ENCODE results near the gene ADPRHL1.
"Not testable (repeated sequence)": the region's sequence is repeated elsewhere in the genome, so short reads cannot be mapped to it uniquely, and the experiment has no call there.

ADPRHL1 gene

DNA sequence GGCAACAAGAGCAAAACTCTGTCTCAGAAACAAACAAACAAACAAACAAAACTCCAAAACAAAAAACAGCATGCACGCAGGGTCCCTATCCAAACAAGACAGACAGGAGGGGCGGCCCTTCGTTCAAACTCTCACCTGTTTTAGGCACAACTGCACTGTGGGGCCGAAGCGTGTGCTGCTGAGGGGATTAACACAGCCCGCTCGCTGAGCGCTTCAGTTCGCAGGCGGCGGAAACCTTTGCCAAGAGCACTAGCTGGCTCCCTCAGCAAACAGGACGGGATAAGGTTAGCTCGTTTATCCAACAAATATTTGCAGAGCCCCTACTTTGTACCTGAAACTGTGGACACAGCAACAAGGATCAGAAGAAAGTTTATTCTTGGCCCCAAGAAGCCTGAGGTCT lies 1.6 kb upstream of the ADPRHL1 start:
- no peak for DNase-seq (ENCODE audit: low read depth)

DNA sequence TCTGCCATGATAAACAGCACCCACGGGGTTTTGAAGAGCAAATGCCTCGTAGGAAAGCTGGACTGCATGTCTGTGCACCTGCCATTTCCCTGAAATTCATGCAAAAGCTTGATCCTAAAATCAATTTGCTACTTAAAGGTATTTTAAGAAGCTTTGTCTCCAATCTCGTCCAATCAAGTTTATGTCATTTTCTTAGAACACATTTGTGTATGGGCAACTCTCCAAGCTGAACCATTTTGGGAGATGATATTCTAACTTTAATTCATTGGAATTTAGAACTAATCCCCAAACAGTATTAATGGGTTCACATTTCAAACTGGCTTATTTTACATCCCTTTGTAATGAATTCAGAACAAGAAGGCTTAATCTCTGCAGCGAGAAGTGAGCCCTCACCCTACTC lies 822 bp downstream of the ADPRHL1 start:
- DNase-seq (ENCODE audit: low read depth) = no peak

GRCh38 chr13:113451951-113452421 lies 1.3 kb downstream of the ADPRHL1 start:
- no peak for DNase-seq (ENCODE audit: low read depth)

DNA sequence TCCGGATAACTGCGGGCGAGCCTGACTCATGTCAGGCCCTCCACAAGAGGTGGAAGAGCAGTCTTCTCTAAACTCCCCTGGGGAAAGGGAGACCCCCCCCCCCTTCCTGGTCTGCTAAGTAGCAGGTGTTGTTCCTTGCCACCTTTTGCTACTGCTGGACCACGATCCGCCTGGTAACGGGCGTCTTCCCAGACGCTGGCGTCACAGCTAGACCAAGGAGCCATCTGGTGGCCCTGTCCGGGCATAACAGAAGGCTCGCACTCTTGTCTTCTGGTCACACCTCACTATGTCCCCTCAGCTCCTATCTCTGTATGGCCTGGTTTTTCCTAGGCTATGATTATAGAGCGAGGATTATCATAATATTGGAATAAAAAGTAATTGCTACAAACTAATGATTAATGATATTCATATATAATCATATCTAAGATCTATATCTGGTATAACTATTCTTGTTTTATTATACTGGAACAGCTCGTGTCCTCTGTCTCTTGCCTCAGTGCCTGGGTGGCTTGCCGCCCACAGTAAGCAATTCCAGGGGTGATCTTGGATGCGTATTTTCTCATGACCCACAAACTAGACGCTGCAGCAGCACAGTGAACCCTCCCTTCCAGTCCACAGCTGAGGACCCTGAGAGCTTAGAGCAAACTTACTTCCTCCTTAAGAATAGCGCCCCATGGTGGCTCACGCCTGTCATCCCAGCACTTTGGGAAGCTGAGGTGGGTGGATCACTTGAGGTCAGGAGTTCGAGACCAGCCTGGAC lies 2.2 kb downstream of the ADPRHL1 start:
- not testable (repeated sequence) for DNase-seq (ENCODE audit: low read depth)

GRCh38 chr13:113450348-113450744 lies 2.9 kb downstream of the ADPRHL1 start:
- DNase-seq (ENCODE audit: low read depth) = not testable (repeated sequence)

GRCh38 chr13:113449693-113450347 lies 3.5 kb downstream of the ADPRHL1 start:
- no peak for DNase-seq (ENCODE audit: low read depth)

- no peak for DNase-seq (ENCODE audit: low read depth)
Measured at GRCh38 chr13:113448885-113449692, 4.2 kb downstream of the ADPRHL1 start.

- DNase-seq (ENCODE audit: low read depth) = no peak
Measured at GRCh38 chr13:113448545-113448884, 4.8 kb downstream of the ADPRHL1 start.

GRCh38 chr13:113447596-113447995 lies 5.7 kb downstream of the ADPRHL1 start:
- no peak for DNase-seq (ENCODE audit: low read depth)

- no peak for DNase-seq (ENCODE audit: low read depth)
Measured at GRCh38 chr13:113446488-113446854, 6.8 kb downstream of the ADPRHL1 start.

- no peak for DNase-seq (ENCODE audit: low read depth)
Measured at GRCh38 chr13:113445791-113446487, 7.3 kb downstream of the ADPRHL1 start.

- DNase-seq (ENCODE audit: low read depth) = no peak
Measured at GRCh38 chr13:113443991-113444390, 9.3 kb downstream of the ADPRHL1 start.

- DNase-seq (ENCODE audit: low read depth) = no peak
Measured at GRCh38 chr13:113442985-113443362, 10.3 kb downstream of the ADPRHL1 start.

DNA sequence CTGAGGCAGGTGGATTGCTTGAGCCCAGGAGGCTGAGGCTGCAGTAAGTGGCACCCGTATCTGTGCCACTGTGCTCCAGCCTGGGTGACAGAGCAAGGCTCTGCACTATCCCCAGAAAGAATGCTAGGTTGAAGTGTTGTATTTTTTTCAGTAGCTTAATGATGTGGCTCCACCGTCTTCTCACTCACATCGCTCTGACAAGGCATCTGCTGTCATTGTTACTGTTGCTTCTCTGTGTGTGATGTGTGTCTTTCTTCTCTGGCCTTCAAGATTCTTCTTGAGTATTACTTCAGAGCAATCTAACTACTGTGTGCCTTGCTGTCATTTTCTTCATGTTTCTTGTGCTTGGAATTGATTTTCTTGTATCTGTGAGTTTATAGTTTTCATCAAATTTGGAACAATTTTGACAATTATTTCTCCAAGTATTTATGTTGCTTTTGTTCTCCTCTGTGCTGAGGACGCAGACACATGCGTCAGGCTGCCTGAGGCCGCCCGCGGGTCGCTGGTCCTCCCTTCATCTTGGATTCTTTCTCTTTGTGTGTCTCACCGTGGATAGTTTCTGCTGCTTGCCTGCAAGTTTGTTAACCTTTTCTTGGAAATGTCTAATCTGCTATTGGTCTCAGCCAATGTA lies 10.8 kb downstream of the ADPRHL1 start:
- DNase-seq (ENCODE audit: low read depth) = no peak

GRCh38 chr13:113441661-113442060 lies 11.6 kb downstream of the ADPRHL1 start:
- DNase-seq (ENCODE audit: low read depth) = no peak

DNA sequence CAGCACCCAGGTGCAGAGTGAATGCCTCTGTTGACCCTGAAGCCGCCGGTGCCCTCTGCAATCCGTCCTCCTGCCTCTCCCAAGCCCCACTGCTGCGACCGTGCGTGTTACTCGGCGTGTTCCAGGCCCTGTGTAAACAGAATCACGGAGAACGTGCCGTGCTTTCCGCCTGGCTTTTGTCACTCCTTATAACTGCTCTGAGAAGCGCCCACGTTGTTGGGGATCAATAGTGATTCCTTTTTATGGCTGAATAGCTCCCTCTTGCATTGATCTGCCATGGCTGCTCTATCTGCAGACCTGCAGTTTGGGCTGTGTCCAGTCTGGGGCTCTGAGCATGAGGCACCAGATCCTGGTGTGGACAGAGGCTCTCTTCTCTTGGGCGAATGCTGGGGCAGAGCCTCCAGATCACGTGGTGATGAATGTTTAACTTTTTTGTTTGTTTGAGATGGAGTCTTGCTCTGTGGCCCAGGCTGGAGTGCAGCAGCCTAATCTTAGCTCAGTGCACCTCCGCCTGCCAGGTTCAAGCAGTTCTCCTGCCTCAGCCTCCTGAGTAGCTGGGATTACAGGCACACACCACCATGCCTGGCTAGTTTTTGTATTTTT lies 15.8 kb downstream of the ADPRHL1 start:
- no peak for DNase-seq (ENCODE audit: low read depth)

GRCh38 chr13:113436866-113437265 lies 16.4 kb downstream of the ADPRHL1 start:
- DNase-seq (ENCODE audit: low read depth) = not testable (repeated sequence)

- DNase-seq (ENCODE audit: low read depth) = not testable (repeated sequence)
Measured at GRCh38 chr13:113435907-113436306, 17.4 kb downstream of the ADPRHL1 start.

- no peak for DNase-seq (ENCODE audit: low read depth)
Measured at GRCh38 chr13:113433391-113433916, 19.8 kb downstream of the ADPRHL1 start.

DNA sequence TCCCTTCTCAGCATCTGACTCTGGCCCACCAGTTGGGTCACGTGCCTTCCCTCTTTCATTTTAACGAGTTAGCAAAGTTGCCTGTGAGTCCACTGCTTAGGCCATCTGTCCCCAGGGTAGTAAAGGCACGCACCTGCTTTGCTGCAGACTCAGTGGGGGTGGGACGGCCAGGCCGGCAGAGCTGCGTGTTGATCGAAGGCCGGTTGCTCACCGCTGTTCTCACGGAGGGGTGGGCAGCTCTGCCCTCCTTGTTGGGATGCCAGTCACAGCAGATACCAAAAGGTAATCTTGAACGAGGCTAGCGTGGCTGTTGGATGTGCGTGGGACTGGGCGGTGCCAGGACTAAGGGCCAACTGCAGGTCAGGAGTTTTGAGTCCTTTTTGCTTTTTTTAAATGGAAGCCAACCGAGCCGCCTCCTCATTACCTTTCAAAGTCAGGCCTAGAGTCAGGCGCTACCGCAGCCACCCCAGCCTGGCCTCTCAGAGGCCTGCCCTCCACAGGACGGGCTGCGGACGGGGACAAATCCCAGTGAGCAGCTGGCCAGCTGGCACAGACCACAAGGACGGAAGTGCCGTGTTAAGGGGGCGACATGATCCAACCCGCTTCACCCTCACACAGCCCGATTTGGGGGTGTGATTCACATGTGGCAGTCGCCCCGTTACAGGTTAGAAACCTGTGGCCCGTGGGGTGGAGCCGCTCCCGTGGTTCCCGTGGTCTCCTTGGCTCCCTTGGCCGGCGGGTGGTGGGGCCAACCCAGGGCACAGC lies 20.6 kb downstream of the ADPRHL1 start:
- no peak for DNase-seq (ENCODE audit: low read depth)

All from GM04503 (cell line).